A549 treated with RU486 at 1 μM for 4 hours (cell line): ENCODE measurements around the gene LMAN1. TPM values are rescaled to one million over a fixed set of nuclear protein-coding genes. Genes with fewer than 3 reads are reported as not detected.

ENCODE experiments used
- total RNA-seq: library from RNA; stranded (reverse); fragments of 200-300 nt; extraction: Qiagen RNA extraction; gene quantifications from 5 replicates; pipeline ENCODE4 v1.2.3, GENCODE V29; 2022; ENCODE audit warnings: low read depth

LMAN1 gene
- total RNA-seq = 17.8 to 46.1 TPM (median 34.3 TPM) in 5 replicates

GRCh38 chr18:59358712-59359575 is at the start of gene LMAN1:
TSS of gene LMAN1 (minus strand) at chr18:59359265. CDS start at chr18:59359244, 21 bp downstream.

DNA sequence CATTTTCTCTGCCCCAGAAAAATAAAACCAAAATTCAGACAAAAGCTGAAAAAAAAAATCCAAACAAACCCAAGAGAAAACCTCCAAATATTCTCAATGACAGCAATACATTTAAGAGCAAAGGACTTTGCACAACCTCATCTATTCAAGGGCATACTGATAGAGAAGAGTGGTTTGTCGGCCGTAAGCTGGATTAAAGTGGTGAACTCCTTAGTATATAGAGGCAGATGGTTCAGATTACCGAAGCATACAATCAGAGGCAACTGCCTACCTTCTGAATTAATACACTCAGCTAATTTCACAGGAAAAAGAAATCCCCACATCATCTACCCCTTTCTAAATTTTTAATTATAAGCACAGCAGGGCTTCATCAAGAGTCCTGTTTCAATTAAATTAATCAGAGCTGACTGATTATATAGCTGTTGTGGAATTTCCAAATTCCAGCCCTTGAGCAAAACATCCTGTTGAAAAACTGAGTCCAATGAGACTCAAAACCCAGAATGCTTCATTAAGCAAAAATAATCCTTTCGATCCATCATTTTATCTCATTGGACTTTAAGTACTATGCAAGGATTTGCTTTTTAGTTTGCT is 40.5 kb downstream of the LMAN1 start, which contains the start of gene CPLX4:
CPLX4 (minus strand) TSS at position 190 of the 591 bp plus-strand sequence; CDS start at position 3, 187 bp downstream.

Other genes with a start within 250 kb of the LMAN1 start
- gene SEC11C, start 219.4 kb downstream of the LMAN1 start, total RNA-seq = 48.6 to 68.5 TPM (median 59.0 TPM) in 5 replicates
- not detected in 5 replicates for gene GRP, start 139.1 kb downstream of the LMAN1 start, total RNA-seq
- not detected in 5 replicates for gene RAX, start 85.8 kb downstream of the LMAN1 start, total RNA-seq
- not detected in 5 replicates for gene CPLX4, start 40.6 kb downstream of the LMAN1 start, total RNA-seq